Epithelial cell of prostate (primary cell): ENCODE results near the gene KCNH1.

ENCODE experiments used
- DNase-seq: peaks from one replicate; pipeline ENCODE4 v3.0.0-alpha.2; 2011; ENCODE audit warnings: low read depth, low spot score
- H3K27ac ChIP-seq: fragments of 450-650 bp; 2 replicates; pipeline ENCODE4 v1.5.1; 2017; ENCODE audit warnings: mild to moderate bottlenecking

KCNH1 gene

GRCh38 chr1:210935905-210936304 is 198.0 kb downstream of the KCNH1 start:
- H3K27ac ChIP-seq = no peak overlapping the region
- no peak for DNase-seq

- no peak overlapping the region for H3K27ac ChIP-seq
- DNase-seq = no peak
Measured at GRCh38 chr1:210932104-210932503, 201.8 kb downstream of the KCNH1 start.

- H3K27ac ChIP-seq = no peak overlapping the region
Measured at GRCh38 chr1:210922666-210923065, 211.3 kb downstream of the KCNH1 start.

GRCh38 chr1:210920716-210921694 is 212.9 kb downstream of the KCNH1 start:
- DNase-seq = no peak
- no peak overlapping the region for H3K27ac ChIP-seq

More at GRCh38 chr1:210922666-210923065, 211.3 kb downstream of the KCNH1 start:
- no peak for DNase-seq

- no peak for DNase-seq
- H3K27ac ChIP-seq = no peak overlapping the region
Measured at GRCh38 chr1:210920258-210920657, 213.7 kb downstream of the KCNH1 start.

GRCh38 chr1:210918893-210919292 is 215.1 kb downstream of the KCNH1 start:
- no peak overlapping the region for H3K27ac ChIP-seq

GRCh38 chr1:210917560-210918169 is 216.3 kb downstream of the KCNH1 start:
- H3K27ac ChIP-seq = no peak overlapping the region
- DNase-seq = no peak

More at GRCh38 chr1:210918893-210919292, 215.1 kb downstream of the KCNH1 start:
- no peak for DNase-seq

GRCh38 chr1:210916548-210916947 is 217.4 kb downstream of the KCNH1 start:
- H3K27ac ChIP-seq = no peak overlapping the region
- DNase-seq = no peak

GRCh38 chr1:210915890-210916507 is 217.9 kb downstream of the KCNH1 start:
- DNase-seq = no peak
- no peak overlapping the region for H3K27ac ChIP-seq

- DNase-seq = no peak
- H3K27ac ChIP-seq = no peak overlapping the region
Measured at GRCh38 chr1:210912752-210913151, 221.2 kb downstream of the KCNH1 start.

- DNase-seq = no peak
- H3K27ac ChIP-seq = no peak overlapping the region
Measured at GRCh38 chr1:210910020-210910575, 223.8 kb downstream of the KCNH1 start.

GRCh38 chr1:210908791-210909190 is 225.2 kb downstream of the KCNH1 start:
- DNase-seq = no peak
- H3K27ac ChIP-seq = no peak overlapping the region

- DNase-seq = no peak
- H3K27ac ChIP-seq = no peak overlapping the region
Measured at GRCh38 chr1:210908257-210908656, 225.7 kb downstream of the KCNH1 start.

GRCh38 chr1:210907251-210907805 is 226.6 kb downstream of the KCNH1 start:
- DNase-seq = no peak
- H3K27ac ChIP-seq = no peak overlapping the region

GRCh38 chr1:210905944-210906453 is 227.9 kb downstream of the KCNH1 start:
- DNase-seq = no peak
- H3K27ac ChIP-seq = no peak overlapping the region

GRCh38 chr1:210905365-210905904 is 228.5 kb downstream of the KCNH1 start:
- no peak overlapping the region for H3K27ac ChIP-seq
- DNase-seq = no peak

GRCh38 chr1:210901981-210902770 is 231.8 kb downstream of the KCNH1 start:
- no peak for DNase-seq
- no peak overlapping the region for H3K27ac ChIP-seq

- no peak overlapping the region for H3K27ac ChIP-seq
- DNase-seq = no peak
Measured at GRCh38 chr1:210900820-210901219, 233.1 kb downstream of the KCNH1 start.

- no peak for DNase-seq
- no peak overlapping the region for H3K27ac ChIP-seq
Measured at GRCh38 chr1:210900079-210900478, 233.9 kb downstream of the KCNH1 start.
